Loucy (cell line): Measurements from ENCODE around the gene CLIP1.
A peak's percentile ranks its signal among the peaks of the same experiment; 100 is the strongest.
"Not testable (repeated sequence)": the region's sequence is repeated elsewhere in the genome, so short reads cannot be mapped to it uniquely, and the experiment has no call there.

Source experiments
- H2AFZ ChIP-seq: fragments of 200-600 bp; sonication (generic); 2 replicates; pipeline ENCODE4 v1.6.0; 2016; ENCODE audit warnings: antibody characterized with exemption, mild to moderate bottlenecking, low read length, moderate library complexity
- H3F3A ChIP-seq: fragments of 200-600 bp; 2 replicates; pipeline ENCODE4 v1.6.0; 2016; ENCODE audit warnings: antibody characterized with exemption, low read depth, mild to moderate bottlenecking
- H3K27me3 ChIP-seq: fragments of 200-600 bp; sonication (generic); 2 replicates; pipeline ENCODE4 v1.6.1; 2014; ENCODE audit warnings: low read length, mild to moderate bottlenecking; ENCODE audit not compliant: insufficient read depth, poor library complexity, severe bottlenecking
- H3K36me3 ChIP-seq: fragments of 200-600 bp; sonication (generic); 2 replicates; pipeline ENCODE4 v1.6.1; 2016; ENCODE audit warnings: low read length; ENCODE audit not compliant: insufficient read depth
- H3K4me1 ChIP-seq: fragments of 200-600 bp; sonication (generic); 2 replicates; pipeline ENCODE4 v1.5.1; 2014; ENCODE audit warnings: low read length, mild to moderate bottlenecking; ENCODE audit not compliant: insufficient read depth, poor library complexity, severe bottlenecking
- H3K4me2 ChIP-seq: fragments of 200-600 bp; sonication (generic); 2 replicates; pipeline ENCODE4 v1.6.0; 2014; ENCODE audit warnings: antibody characterized with exemption, low read length, low read depth, mild to moderate bottlenecking; ENCODE audit not compliant: poor library complexity, severe bottlenecking
- H3K4me3 ChIP-seq: fragments of 200-600 bp; sonication (generic); 2 replicates; pipeline ENCODE4 v1.5.1; 2014; ENCODE audit warnings: low read length, mild to moderate bottlenecking, mixed read lengths; ENCODE audit not compliant: poor library complexity, severe bottlenecking
- H3K79me2 ChIP-seq: fragments of 200-600 bp; sonication (generic); 2 replicates; pipeline ENCODE4 v1.6.1; 2014; ENCODE audit warnings: low read length; ENCODE audit not compliant: insufficient read depth
- H3K9ac ChIP-seq: fragments of 200-600 bp; sonication (generic); 2 replicates; pipeline ENCODE4 v1.6.0; 2014; ENCODE audit warnings: mild to moderate bottlenecking, low read depth, low read length, moderate library complexity; ENCODE audit not compliant: poor library complexity, severe bottlenecking
- H3K9me2 ChIP-seq: fragments of 200-600 bp; sonication (generic); replicated peaks from 2 replicates; pipeline ENCODE4 v1.6.1; 2016; ENCODE audit warnings: low read depth, low read length, mixed read lengths
- H3K9me3 ChIP-seq: fragments of 200-600 bp; sonication (generic); 2 replicates; pipeline ENCODE4 v1.6.1; 2014; ENCODE audit warnings: mild to moderate bottlenecking, antibody characterized with exemption, low read length, low read depth; ENCODE audit not compliant: insufficient read depth
- H4K20me1 ChIP-seq: fragments of 200-600 bp; sonication (generic); 2 replicates; pipeline ENCODE4 v1.6.0; 2014; ENCODE audit warnings: antibody characterized with exemption, low read length, mild to moderate bottlenecking; ENCODE audit not compliant: insufficient read depth, poor library complexity, severe bottlenecking
- EZH2phosphoT487 ChIP-seq: fragments of 200-600 bp; IDR thresholded peaks from 2 replicates; pipeline ENCODE4 v1.6.1; 2018; ENCODE audit warnings: antibody characterized with exemption, mild to moderate bottlenecking, moderate library complexity, borderline replicate concordance
- TF ChIP-seq, protein P1 (sequence below): fragments of 200-600 bp; sonication (generic); conservative IDR thresholded peaks from 2 replicates; pipeline ENCODE4 v1.5.1; 2014; ENCODE audit warnings: mild to moderate bottlenecking, antibody characterized with exemption, low read length

The CLIP1 gene

DNA sequence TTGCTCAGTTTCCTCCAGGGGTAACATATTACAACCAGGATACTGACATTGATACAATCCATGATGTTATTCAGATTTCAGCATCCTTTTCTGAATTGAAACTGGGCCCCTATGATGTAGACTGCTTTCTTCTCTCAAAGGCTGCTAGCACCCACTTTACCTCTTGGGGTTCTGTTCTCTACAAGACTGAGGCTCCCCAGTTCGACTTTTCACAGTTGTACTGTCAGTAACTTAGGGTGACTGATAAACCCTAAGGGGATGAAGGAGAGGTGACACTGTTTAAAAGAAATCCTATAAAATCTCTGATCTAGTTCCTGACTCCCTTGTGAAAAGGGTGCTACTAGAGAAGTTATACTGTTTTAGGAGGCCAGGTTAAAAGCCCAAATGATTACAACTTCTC lies 157.0 kb downstream of the CLIP1 start:
- Histone ChIP-seq H3K9me2 (no peaks in the 10 kb centered on the region), H3K36me3 (no peaks in the 10 kb centered on the region), H3K4me1 (peaks cover 13% of the 10 kb centered on the region), H3K9ac (peak overlapping the region; percentile 77), H3K27me3 (no peaks in the 10 kb centered on the region), H2AFZ (peak overlapping the region; percentile 97), H3K79me2 (peaks cover 4% of the 10 kb centered on the region; the same call in 1 of the 2 replicates), H3K4me3 (peak overlapping the region; percentile 89), H3K4me2 (peak overlapping the region; percentile 85), H4K20me1 (no peaks in the 10 kb centered on the region), H3K9me3 (no peaks in the 10 kb centered on the region), H3F3A (no peaks in the 10 kb centered on the region)
- TF ChIP-seq, protein P1, sequence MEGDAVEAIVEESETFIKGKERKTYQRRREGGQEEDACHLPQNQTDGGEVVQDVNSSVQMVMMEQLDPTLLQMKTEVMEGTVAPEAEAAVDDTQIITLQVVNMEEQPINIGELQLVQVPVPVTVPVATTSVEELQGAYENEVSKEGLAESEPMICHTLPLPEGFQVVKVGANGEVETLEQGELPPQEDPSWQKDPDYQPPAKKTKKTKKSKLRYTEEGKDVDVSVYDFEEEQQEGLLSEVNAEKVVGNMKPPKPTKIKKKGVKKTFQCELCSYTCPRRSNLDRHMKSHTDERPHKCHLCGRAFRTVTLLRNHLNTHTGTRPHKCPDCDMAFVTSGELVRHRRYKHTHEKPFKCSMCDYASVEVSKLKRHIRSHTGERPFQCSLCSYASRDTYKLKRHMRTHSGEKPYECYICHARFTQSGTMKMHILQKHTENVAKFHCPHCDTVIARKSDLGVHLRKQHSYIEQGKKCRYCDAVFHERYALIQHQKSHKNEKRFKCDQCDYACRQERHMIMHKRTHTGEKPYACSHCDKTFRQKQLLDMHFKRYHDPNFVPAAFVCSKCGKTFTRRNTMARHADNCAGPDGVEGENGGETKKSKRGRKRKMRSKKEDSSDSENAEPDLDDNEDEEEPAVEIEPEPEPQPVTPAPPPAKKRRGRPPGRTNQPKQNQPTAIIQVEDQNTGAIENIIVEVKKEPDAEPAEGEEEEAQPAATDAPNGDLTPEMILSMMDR: no peak
- TF ChIP-seq EZH2phosphoT487: no peak

DNA sequence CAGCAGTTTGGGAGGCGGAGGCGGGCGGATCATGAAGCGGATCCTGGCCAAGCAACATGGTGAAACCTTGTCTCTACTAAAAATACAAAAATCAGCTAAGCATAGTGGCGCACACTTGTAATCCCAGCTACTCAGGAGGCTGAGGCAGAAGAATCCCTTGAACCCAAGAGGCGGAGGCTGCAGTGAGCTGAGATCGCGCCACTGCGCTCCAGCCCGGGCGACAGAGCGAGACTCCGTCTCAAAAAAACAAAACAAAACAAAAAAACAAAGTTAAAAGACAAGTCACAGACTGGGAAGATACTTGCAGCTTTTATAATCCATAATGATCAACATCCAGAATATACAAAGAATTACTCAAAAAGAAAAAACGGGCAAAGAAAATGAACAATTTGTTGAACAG lies 161.7 kb downstream of the CLIP1 start:
- H4K20me1 ChIP-seq, H3K36me3 ChIP-seq, H3K4me3 ChIP-seq, H3K4me2 ChIP-seq, H2AFZ ChIP-seq, H3F3A ChIP-seq, H3K9me3 ChIP-seq, H3K79me2 ChIP-seq, H3K9me2 ChIP-seq, H3K27me3 ChIP-seq, H3K4me1 ChIP-seq, H3K9ac ChIP-seq: not testable (repeated sequence)

DNA sequence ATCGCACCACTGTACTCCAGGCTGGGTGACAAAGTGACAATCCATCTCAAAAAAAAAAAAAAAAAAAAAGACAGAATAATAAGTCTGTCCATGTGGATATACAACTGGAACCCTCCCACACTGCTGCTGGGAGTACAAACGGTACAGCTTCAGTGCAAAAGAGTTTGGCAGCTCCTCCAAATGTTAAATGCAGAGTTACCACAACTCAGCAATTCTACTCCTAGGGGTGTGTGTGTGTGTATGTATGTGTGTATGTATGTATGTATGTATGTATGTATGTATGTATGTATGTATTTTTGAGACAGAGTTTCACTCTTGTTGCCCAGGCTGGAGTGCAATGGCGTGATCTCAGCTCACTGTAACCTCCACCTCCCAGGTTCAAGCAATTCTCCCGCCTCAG lies 163.5 kb downstream of the CLIP1 start:
- H3K4me2 ChIP-seq, H4K20me1 ChIP-seq, H3K36me3 ChIP-seq, H3K9me3 ChIP-seq, H3K4me3 ChIP-seq, H3K27me3 ChIP-seq, H3K9ac ChIP-seq, H3K79me2 ChIP-seq, H3K4me1 ChIP-seq, H2AFZ ChIP-seq, H3K9me2 ChIP-seq, H3F3A ChIP-seq: not testable (repeated sequence)

DNA sequence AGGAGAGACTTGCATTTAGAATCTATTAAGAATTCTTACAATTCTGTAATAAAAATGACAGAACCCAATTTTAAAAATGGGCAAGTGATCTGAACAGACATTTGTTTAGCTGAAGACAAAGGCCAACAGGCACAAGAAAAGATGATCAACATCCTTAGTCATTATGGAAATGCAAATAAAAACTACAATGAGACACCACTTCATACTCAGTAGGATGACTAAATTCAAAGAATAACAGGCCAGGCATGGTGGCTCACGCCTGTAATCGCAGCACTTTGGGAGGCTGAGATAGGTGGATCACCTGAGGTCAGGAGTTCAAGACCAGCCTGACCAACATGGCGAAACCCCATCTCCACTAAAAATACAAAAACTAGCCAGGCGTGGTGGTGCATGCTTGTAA lies 164.0 kb downstream of the CLIP1 start:
- not testable (repeated sequence) for H3K9me3 ChIP-seq, H3K4me1 ChIP-seq, H3K9ac ChIP-seq, H3K4me3 ChIP-seq, H4K20me1 ChIP-seq, H3K27me3 ChIP-seq, H3K36me3 ChIP-seq, H2AFZ ChIP-seq, H3F3A ChIP-seq, H3K79me2 ChIP-seq, H3K9me2 ChIP-seq, H3K4me2 ChIP-seq

DNA sequence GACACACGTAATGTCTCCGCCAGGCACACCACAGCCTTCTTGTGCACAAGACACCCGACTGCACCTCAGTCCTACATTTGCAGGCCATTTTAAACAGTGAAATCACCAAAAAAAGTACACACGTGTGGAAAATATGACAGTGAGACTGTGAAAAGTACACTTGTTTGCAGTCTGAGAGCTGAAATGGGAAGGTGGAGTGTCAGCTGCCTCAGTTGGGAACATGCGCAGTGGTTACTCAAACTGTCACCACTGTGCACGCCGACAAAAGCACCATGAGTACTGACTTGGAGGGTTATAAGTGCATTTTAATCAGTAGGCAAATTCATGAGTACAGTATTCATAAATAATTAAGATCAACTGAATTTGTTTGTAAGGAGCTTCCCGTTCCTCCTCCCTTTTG lies 171.9 kb downstream of the CLIP1 start:
- H4K20me1 ChIP-seq: no peaks in the 10 kb centered on the region
- H3F3A ChIP-seq: no peaks in the 10 kb centered on the region
- no peak overlapping the region for H3K9ac ChIP-seq
- no peaks in the 10 kb centered on the region for H3K9me3 ChIP-seq
- H2AFZ ChIP-seq: no peak overlapping the region
- peaks cover 12% of the 10 kb centered on the region; the same call in 1 of the 2 replicates for H3K36me3 ChIP-seq
- no peaks in the 10 kb centered on the region for H3K27me3 ChIP-seq
- no peak overlapping the region for H3K4me2 ChIP-seq
- TF ChIP-seq, protein P1: no peak
- no peak for TF ChIP-seq EZH2phosphoT487
- H3K79me2 ChIP-seq: no peaks in the 10 kb centered on the region
- H3K9me2 ChIP-seq: no peaks in the 10 kb centered on the region
- no peak overlapping the region for H3K4me3 ChIP-seq
- H3K4me1 ChIP-seq: no peaks in the 10 kb centered on the region
